Measurements from ENCODE around the gene MAML2.

Gene MAML2

GRCh38 chr11:96195671-96196070, 147.3 kb downstream of the MAML2 start:
- FAIRE-seq, result no peak
- DNase-seq (ENCODE audit: insufficient read length, low spot score), result no peak
- no peak for TF ChIP-seq CTCF (IDR thresholded peaks at IDR 0.05; ENCODE audit: insufficient read depth, missing control alignments)

- DNase-seq (ENCODE audit: insufficient read length, low spot score), result no peak
- no peak for TF ChIP-seq CTCF (IDR thresholded peaks at IDR 0.05; ENCODE audit: insufficient read depth, missing control alignments)
- FAIRE-seq, result no peak
These were observed 148.2 kb downstream of the MAML2 start for GRCh38 chr11:96194581-96195374.

GRCh38 chr11:96193745-96194443, 149.1 kb downstream of the MAML2 start:
- no peak for TF ChIP-seq CTCF (IDR thresholded peaks at IDR 0.05; ENCODE audit: insufficient read depth, missing control alignments)
- no peak for FAIRE-seq
- no peak for DNase-seq (ENCODE audit: insufficient read length, low spot score)

GRCh38 chr11:96191752-96192151, 151.2 kb downstream of the MAML2 start:
- FAIRE-seq, result no peak
- no peak for TF ChIP-seq CTCF (IDR thresholded peaks at IDR 0.05; ENCODE audit: insufficient read depth, missing control alignments)
- no peak for DNase-seq (ENCODE audit: insufficient read length, low spot score)

GRCh38 chr11:96189351-96189750, 153.6 kb downstream of the MAML2 start:
- TF ChIP-seq CTCF (IDR thresholded peaks at IDR 0.05; ENCODE audit: insufficient read depth, missing control alignments), result no peak
- DNase-seq (ENCODE audit: insufficient read length, low spot score) (no peak), FAIRE-seq (no peak)

- FAIRE-seq, result no peak
- TF ChIP-seq CTCF (IDR thresholded peaks at IDR 0.05; ENCODE audit: insufficient read depth, missing control alignments), result no peak
- no peak for DNase-seq (ENCODE audit: insufficient read length, low spot score)
These were observed 154.6 kb downstream of the MAML2 start for GRCh38 chr11:96188243-96189006.
